GM10266 (cell line): ENCODE data around the gene PPIAL4G.
"Not testable (repeated sequence)": the region's sequence is repeated elsewhere in the genome, so short reads cannot be mapped to it uniquely, and the experiment has no call there.

Experiments
- DNase-seq: peaks from one replicate; pipeline ENCODE4 v3.0.0; 2012; ENCODE audit errors: extremely low spot score
- TF ChIP-seq, protein P1 (sequence below): IDR thresholded peaks from 2 replicates; pipeline ENCODE4 v1.5.1; 2012; ENCODE audit warnings: mild to moderate bottlenecking, low read depth; ENCODE audit not compliant: control insufficient read depth, insufficient read depth; ENCODE audit errors: missing control alignments

PPIAL4G gene

DNA sequence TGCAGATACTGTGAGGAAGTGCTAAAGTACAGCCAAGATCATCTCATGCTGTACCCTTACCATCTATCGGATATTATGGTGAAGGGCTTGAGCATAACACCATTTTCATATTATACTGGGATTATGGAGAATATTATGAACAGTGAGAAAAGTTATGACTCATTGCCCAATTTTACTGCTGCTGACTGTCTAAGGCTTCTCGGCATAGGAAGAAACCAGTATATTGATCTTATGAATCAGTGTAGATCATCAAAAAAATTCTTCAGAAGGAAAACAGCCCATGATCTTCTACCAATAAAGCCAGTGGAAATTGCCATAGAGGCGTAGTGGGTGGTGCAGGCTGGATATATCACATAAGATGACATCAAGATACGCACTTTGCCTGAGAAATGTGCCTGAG, 47.7 kb downstream of the PPIAL4G start:
- TF ChIP-seq, protein P1, sequence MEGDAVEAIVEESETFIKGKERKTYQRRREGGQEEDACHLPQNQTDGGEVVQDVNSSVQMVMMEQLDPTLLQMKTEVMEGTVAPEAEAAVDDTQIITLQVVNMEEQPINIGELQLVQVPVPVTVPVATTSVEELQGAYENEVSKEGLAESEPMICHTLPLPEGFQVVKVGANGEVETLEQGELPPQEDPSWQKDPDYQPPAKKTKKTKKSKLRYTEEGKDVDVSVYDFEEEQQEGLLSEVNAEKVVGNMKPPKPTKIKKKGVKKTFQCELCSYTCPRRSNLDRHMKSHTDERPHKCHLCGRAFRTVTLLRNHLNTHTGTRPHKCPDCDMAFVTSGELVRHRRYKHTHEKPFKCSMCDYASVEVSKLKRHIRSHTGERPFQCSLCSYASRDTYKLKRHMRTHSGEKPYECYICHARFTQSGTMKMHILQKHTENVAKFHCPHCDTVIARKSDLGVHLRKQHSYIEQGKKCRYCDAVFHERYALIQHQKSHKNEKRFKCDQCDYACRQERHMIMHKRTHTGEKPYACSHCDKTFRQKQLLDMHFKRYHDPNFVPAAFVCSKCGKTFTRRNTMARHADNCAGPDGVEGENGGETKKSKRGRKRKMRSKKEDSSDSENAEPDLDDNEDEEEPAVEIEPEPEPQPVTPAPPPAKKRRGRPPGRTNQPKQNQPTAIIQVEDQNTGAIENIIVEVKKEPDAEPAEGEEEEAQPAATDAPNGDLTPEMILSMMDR = no peak
- DNase-seq = no peak

DNA sequence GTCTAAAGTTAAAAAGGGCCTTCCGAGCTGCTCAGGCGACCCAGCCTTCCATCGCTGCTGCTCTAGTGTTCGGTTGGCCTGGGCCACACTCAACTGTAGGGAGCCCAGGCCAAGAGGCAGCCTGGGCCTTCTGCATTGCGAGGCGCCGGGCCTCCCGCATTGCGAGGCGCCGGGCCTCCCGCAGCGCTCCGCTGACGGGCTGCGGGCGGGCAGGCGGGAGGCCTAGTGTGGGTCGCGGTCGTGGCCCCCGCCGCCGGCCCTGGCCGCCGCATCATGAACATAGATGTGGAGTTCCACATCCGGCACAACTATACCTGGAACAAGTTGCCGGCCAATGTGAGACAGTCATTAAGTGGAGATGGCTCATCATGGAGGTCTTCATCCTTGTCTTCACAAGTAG, 48.3 kb downstream of the PPIAL4G start:
- TF ChIP-seq, protein P1 = no peak

DNA sequence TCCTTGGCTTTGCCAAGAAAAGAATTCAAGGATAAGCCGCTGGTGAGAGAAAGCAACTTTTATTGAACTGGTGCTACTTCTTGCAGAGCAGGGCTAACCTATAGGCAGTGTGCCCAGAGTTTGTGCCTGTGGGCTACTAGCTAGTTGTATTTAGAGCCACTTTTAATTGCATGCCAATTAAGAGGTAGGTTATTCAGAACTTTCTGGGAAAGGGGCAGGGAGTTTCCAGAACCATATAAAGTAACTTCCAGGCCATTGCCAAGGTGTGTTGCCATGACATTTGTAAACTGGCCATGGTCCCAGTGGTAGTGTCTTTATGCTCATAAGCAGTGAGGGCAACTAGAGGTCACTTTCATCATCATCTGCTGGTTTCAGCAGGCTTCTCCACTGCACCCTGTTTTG, 50.2 kb downstream of the PPIAL4G start:
- DNase-seq = not testable (repeated sequence)

More for the DNA sequence above, 48.3 kb downstream of the PPIAL4G start:
- no peak for DNase-seq
